Keratinocyte (primary cell): ENCODE measurements around the gene AEN.

Experiments
- EZH2 ChIP-seq: IDR thresholded peaks from one replicate; pipeline ENCODE4 v1.6.1; 2012; ENCODE audit warnings: inconsistent platforms, mild to moderate bottlenecking, low read length, moderate library complexity
- TF ChIP-seq, protein P1 (sequence below), 3 experiments: IDR thresholded peaks in 1 of 3; conservative IDR thresholded peaks in 1 of 3; optimal IDR thresholded peaks in 1 of 3; 2 replicates in 2 of 3; 3 replicates in 1 of 3; pipeline versions ENCODE3 to v1.5.1; 2011; ENCODE audit warnings: low read length in 3 of 3, mild to moderate bottlenecking in 3 of 3, moderate library complexity in 2 of 3, control low read depth in 1 of 3, inconsistent platforms in 1 of 3; ENCODE audit not compliant: insufficient read depth in 2 of 3; ENCODE audit errors: extremely low read depth in 1 of 3

DNA sequence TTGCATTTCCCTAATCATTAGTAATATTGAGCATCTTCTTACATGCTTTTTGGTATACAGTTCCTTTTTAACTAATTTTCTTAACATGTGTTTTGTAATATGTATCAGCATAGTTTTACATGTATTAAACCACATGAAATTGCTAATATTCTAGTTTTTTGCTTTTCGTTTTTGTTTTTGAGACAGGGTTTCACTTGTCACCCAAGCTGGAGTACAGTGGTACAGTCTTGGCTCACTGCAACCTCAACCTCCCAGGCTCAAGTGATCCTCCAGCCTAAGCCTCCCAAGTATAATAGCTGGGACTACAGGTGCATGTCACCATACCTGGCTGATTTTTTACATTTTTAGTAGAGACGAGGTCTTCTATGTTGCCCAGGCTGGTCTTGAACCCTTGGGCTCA lies 13.3 kb downstream of the AEN start:
- no peak for TF ChIP-seq EZH2
- TF ChIP-seq, protein P1, sequence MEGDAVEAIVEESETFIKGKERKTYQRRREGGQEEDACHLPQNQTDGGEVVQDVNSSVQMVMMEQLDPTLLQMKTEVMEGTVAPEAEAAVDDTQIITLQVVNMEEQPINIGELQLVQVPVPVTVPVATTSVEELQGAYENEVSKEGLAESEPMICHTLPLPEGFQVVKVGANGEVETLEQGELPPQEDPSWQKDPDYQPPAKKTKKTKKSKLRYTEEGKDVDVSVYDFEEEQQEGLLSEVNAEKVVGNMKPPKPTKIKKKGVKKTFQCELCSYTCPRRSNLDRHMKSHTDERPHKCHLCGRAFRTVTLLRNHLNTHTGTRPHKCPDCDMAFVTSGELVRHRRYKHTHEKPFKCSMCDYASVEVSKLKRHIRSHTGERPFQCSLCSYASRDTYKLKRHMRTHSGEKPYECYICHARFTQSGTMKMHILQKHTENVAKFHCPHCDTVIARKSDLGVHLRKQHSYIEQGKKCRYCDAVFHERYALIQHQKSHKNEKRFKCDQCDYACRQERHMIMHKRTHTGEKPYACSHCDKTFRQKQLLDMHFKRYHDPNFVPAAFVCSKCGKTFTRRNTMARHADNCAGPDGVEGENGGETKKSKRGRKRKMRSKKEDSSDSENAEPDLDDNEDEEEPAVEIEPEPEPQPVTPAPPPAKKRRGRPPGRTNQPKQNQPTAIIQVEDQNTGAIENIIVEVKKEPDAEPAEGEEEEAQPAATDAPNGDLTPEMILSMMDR (optimal IDR thresholded peaks at IDR 0.05 in 1 of 3, IDR thresholded peaks at IDR 0.05 in 1 of 3, conservative IDR thresholded peaks at IDR 0.05 in 1 of 3; ENCODE audit: extremely low read depth in 1 of 3, insufficient read depth in 2 of 3, low read length in 3 of 3): no peak
